Cardiac septum (tissue), 1 donor: ENCODE measurements around the gene ZDHHC1. TPM values are rescaled to one million over a fixed set of nuclear protein-coding genes. Genes with fewer than 3 reads are reported as not detected.

Experiments used
- DNase-seq: peaks from one replicate; pipeline ENCODE4 v3.0.0-alpha.2; 2020; ENCODE audit warnings: low spot score
- intact Hi-C: fragments of 100-400 bp; cut with DNase I; formaldehyde crosslinking; loops from one replicate; pipeline ENCODE4 v1.14.0; 2022
- total RNA-seq: library from RNA; stranded (reverse); fragmentation: NEBNext Ultra II Directional; extraction: Animal tissue kit (Norgen Biotek cat#: 25700); gene quantifications from one replicate; pipeline ENCODE4 v1.2.1, GENCODE V29; 2021
- donor health status: DM: no; HTN: no; CAD: no.

ZDHHC1 gene
- total RNA-seq, 1 donor from 2014 or later, result 4.6 TPM

- intact Hi-C loops, result no loop called here
- no peak for DNase-seq
These were observed 16.9 kb upstream of the ZDHHC1 start for GRCh38 chr16:67433131-67433719.

GRCh38 chr16:67432506-67432890 is 16.2 kb upstream of the ZDHHC1 start:
- no peak for DNase-seq
- intact Hi-C loops, result no loop called here

GRCh38 chr16:67431775-67432505 is 15.7 kb upstream of the ZDHHC1 start:
- no peak for DNase-seq
- intact Hi-C loops, result no loop called here

- intact Hi-C loops, result no loop called here
- no peak for DNase-seq
These were observed 14.9 kb upstream of the ZDHHC1 start, which contains the start of gene HSD11B2 for GRCh38 chr16:67430977-67431774. HSD11B2 (plus strand) TSS chr16:67431121; CDS start chr16:67431249, 128 bp downstream.

- no peak for DNase-seq
- intact Hi-C loops, result no loop called here
These were observed 14.3 kb upstream of the ZDHHC1 start for GRCh38 chr16:67430504-67430976.

- DNase-seq, result no peak
- intact Hi-C loops, result loop anchor here (5.0 kb wide), 1 partner anchor 37 kb away; no protein-coding TSS in a partner anchor
These were observed 13.7 kb upstream of the ZDHHC1 start for GRCh38 chr16:67429799-67430503.

GRCh38 chr16:67429053-67429798 is 12.9 kb upstream of the ZDHHC1 start:
- DNase-seq, result no peak
- intact Hi-C loops, result loop anchor here (5.0 kb wide), 1 partner anchor 38 kb away; no protein-coding TSS in a partner anchor

GRCh38 chr16:67428146-67428731 is 12.0 kb upstream of the ZDHHC1 start:
- intact Hi-C loops, result loop anchor here (5.0 kb wide), 1 partner anchor 39 kb away; no protein-coding TSS in a partner anchor
- peak; percentile 82 for DNase-seq

GRCh38 chr16:67426950-67427349 is 10.7 kb upstream of the ZDHHC1 start:
- intact Hi-C loops, result loop anchor here (5.0 kb wide), 1 partner anchor 40 kb away; no protein-coding TSS in a partner anchor
- no peak for DNase-seq

GRCh38 chr16:67426022-67426421 is 9.7 kb upstream of the ZDHHC1 start:
- no peak for DNase-seq
- intact Hi-C loops, result loop anchor here (5.0 kb wide), 1 partner anchor 41 kb away; no protein-coding TSS in a partner anchor

- intact Hi-C loops, result loop anchor here (5.0 kb wide), 1 partner anchor 42 kb away; no protein-coding TSS in a partner anchor
- no peak for DNase-seq
These were observed 9.3 kb upstream of the ZDHHC1 start for GRCh38 chr16:67425580-67425979.

GRCh38 chr16:67425061-67425460 is 8.8 kb upstream of the ZDHHC1 start:
- no peak for DNase-seq
- intact Hi-C loops, result loop anchor here (5.0 kb wide), 1 partner anchor 42 kb away; no protein-coding TSS in a partner anchor

- DNase-seq, result no peak
- intact Hi-C loops, result no loop called here
These were observed 8.0 kb upstream of the ZDHHC1 start for GRCh38 chr16:67424261-67424615.

GRCh38 chr16:67423611-67424260 is 7.5 kb upstream of the ZDHHC1 start:
- intact Hi-C loops, result no loop called here
- DNase-seq, result no peak

- DNase-seq, result no peak
- intact Hi-C loops, result no loop called here
These were observed 6.7 kb upstream of the ZDHHC1 start for GRCh38 chr16:67423015-67423414.

- intact Hi-C loops, result no loop called here
- DNase-seq, result no peak
These were observed 4.8 kb upstream of the ZDHHC1 start for GRCh38 chr16:67421030-67421429.

GRCh38 chr16:67419931-67420330 is 3.7 kb upstream of the ZDHHC1 start:
- intact Hi-C loops, result no loop called here
- DNase-seq, result no peak

GRCh38 chr16:67419502-67419901 is 3.2 kb upstream of the ZDHHC1 start:
- intact Hi-C loops, result no loop called here
- DNase-seq, result no peak
